Neural progenitor cell (in vitro differentiated cells): ENCODE results near the gene CHKA.

Experiments
- CTCF ChIP-seq: fragments of 200-600 bp; sonication (generic); IDR thresholded peaks from 2 replicates; pipeline ENCODE4 v1.5.1; 2017; ENCODE audit warnings: antibody characterized with exemption, mild to moderate bottlenecking
- EZH2phosphoT487 ChIP-seq: fragments of 200-600 bp; sonication (generic); IDR thresholded peaks from 2 replicates; pipeline ENCODE4 v1.6.1; 2017; ENCODE audit warnings: antibody characterized with exemption

DNA sequence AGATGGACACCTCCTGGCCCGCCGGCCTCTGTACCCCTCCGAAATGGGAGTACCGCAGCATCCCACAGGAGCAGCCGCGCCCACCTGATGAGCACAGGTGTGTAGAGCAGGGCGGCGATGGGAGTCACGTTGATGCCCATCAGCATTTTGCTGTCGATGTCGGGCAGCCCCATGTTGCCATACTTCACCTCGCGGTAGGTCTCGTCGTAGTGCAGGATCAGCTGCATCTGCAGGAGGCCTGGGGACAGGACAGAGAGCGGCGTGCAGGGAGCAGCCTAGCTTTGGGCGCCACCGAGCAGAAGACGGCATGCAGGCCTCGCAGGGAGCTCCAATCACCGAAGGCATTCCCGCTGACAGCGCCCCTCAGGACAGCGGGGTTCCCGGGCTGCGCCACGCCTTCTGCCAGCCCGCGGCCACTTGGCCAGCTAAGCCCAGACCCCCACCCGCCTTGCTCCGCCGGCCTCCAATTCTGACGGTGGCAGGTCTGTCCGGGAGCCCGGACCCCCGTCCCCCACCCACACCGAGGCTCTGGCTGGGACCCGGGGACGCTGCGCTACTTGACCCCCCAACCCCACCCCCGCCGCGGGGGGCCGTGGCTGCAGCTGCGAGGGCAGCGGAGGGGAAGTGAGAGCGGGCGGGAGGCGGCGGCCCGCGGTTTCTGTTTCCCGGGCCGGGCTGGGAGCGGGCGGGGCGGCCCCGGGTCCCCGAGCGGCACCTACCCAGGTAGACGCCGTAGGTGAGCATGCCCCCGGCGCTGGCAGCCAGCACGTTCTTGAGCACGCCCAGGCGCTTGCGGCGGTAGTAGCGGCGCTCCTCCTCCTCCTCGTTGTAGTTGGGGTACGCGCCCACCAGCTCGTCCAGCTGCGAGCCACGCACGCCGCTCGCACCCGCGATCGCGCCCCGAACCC, 118.0 kb downstream of the CHKA start:
- TF ChIP-seq CTCF: no peak
- peak; percentile 32 for TF ChIP-seq EZH2phosphoT487
